Measurements from ENCODE around the gene KIAA0040. TPM values are rescaled to one million over a fixed set of nuclear protein-coding genes. Genes with fewer than 3 reads are reported as not detected.

KIAA0040 gene
- total RNA-seq, 5 donors from 2014 or later (not counting 1 experiment from before 2014, with no cell fraction given) = 33.0 to 60.0 (median 50.5) TPM

DNA sequence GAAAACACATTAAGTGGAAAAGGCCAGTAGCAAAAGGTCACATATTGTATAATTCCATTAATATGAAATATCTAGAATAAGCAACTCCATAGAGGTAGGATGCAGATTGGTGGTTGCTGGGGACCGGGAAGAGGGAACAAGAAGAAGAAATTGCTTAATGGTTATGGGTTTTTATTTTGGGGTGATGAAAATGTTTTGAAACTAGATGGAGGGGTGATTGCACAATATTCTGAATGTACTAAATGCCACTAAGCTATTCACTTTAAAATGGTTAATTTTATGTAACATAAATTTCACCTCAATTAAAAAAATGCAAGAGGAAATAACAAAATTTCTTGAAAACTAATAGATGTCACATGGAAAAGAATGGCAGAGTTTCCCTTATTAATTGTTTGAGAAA lies 6.7 kb downstream of the KIAA0040 start:
- peaks cover 55 to 76% of the 10 kb centered on the region in 2 experiments for H3K4me1 ChIP-seq (ENCODE audit: control insufficient read depth in 1 of 2, extremely low read depth in 1 of 2, insufficient read depth in 2 of 2, low read length in 2 of 2)
- Mint-ChIP-seq H3K27me3 (no peaks in the 10 kb centered on the region), H3K4me3 (peak overlapping the region in 2 of 3 donors; percentile 28 to 86), H3K27ac (peak overlapping the region in 1 of 2 donors; percentile 50), H3K9me3 (no peaks in the 10 kb centered on the region), H3K36me3 (peaks cover 73% of the 10 kb centered on the region), H3K4me1 (peaks cover 99% of the 10 kb centered on the region in 3 donors)
- WGBS (ENCODE audit: insufficient coverage) = no CpG with 5 or more reads among the region's 1 CpG
- ATAC-seq (replicated peaks in 1 of 4) (no peak), DNase-seq (no peak)
- no peak overlapping the region for H3K27ac ChIP-seq (ENCODE audit: low read length)
- H3K36me3 ChIP-seq (ENCODE audit: control insufficient read depth in 2 of 2, extremely low read depth in 1 of 2, insufficient read depth in 1 of 2, low read length in 1 of 2) = peaks cover 3 to 34% of the 10 kb centered on the region in 2 donors
- H3K27me3 ChIP-seq (replicated peaks in 1 of 2; ENCODE audit: control insufficient read depth in 2 of 2, extremely low read depth in 1 of 2, insufficient read depth in 2 of 2, low read length in 1 of 2) = no peaks in the 10 kb centered on the region
- H3K4me3 ChIP-seq (ENCODE audit: control insufficient read depth in 1 of 2, extremely low read depth in 1 of 2, low read length in 1 of 2) = no peak overlapping the region
- POLR2A ChIA-PET = no interaction called here
- H3K9me3 ChIP-seq = no peaks in the 10 kb centered on the region
- CTCF ChIA-PET = interaction anchor here (0.6 to 2.3 kb wide), 5 partner anchors 8 to 132 kb away, joined by 3 to 10 read pairs (median 3); no protein-coding TSS in a partner anchor

DNA sequence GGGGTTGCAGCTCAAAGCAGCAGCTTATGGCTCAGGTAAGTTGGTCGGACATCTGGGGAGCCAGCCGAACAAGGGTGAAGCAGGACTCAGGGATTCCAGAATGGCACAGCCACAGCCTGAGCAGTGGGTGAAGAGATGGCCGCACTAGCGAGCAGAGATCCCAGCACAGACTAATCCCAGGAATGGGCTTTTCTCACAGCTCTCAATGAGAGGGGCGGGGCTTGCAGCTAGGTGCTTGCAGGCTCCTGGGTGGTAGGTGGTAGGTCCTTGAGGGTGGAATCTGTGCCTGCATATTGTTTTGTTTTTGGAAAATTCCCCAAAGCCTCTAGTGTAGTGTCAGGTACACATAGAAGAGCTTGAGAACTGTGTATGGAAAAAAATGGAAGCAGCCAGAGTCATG lies 9.0 kb downstream of the KIAA0040 start:
- peaks cover 3 to 37% of the 10 kb centered on the region in 2 donors for H3K36me3 ChIP-seq (ENCODE audit: control insufficient read depth in 2 of 2, extremely low read depth in 1 of 2, insufficient read depth in 1 of 2, low read length in 1 of 2)
- ATAC-seq (replicated peaks in 1 of 4) (no peak), DNase-seq (no peak)
- H3K4me3 ChIP-seq (ENCODE audit: control insufficient read depth in 1 of 2, extremely low read depth in 1 of 2, low read length in 1 of 2) = no peak overlapping the region
- no peaks in the 10 kb centered on the region for H3K9me3 ChIP-seq
- no peak overlapping the region for H3K27ac ChIP-seq (ENCODE audit: low read length)
- Mint-ChIP-seq H3K27me3 (no peaks in the 10 kb centered on the region), H3K36me3 (peaks cover 73% of the 10 kb centered on the region), H3K4me1 (peaks cover 95 to 96% (median 96%) of the 10 kb centered on the region in 3 donors), H3K9me3 (no peaks in the 10 kb centered on the region), H3K4me3 (peak overlapping the region in 1 of 3 donors; percentile 15), H3K27ac (no peak overlapping the region)
- peaks cover 33 to 69% of the 10 kb centered on the region in 2 experiments for H3K4me1 ChIP-seq (ENCODE audit: control insufficient read depth in 1 of 2, extremely low read depth in 1 of 2, insufficient read depth in 2 of 2, low read length in 2 of 2)
- CTCF ChIA-PET = no interaction called here
- H3K27me3 ChIP-seq (replicated peaks in 1 of 2; ENCODE audit: control insufficient read depth in 2 of 2, extremely low read depth in 1 of 2, insufficient read depth in 2 of 2, low read length in 1 of 2) = no peaks in the 10 kb centered on the region
- 96% methylated on average over 5 of the region's 5 CpGs for WGBS (ENCODE audit: insufficient coverage)
- POLR2A ChIA-PET = interaction anchor here in 1 of 2 donors (1.0 to 1.1 kb wide), 2 partner anchors 10 to 132 kb away, joined by 3 to 4 read pairs; no protein-coding TSS in a partner anchor

GRCh38 chr1:175182201-175182746 lies 10.3 kb downstream of the KIAA0040 start:
- Mint-ChIP-seq H3K9me3 (no peaks in the 10 kb centered on the region), H3K27ac (peak overlapping the region in 1 of 2 donors; percentile 8), H3K4me3 (peak overlapping the region in 2 of 3 donors; percentile 13 to 15), H3K27me3 (no peaks in the 10 kb centered on the region), H3K36me3 (peaks cover 72% of the 10 kb centered on the region), H3K4me1 (peaks cover 89 to 95% (median 94%) of the 10 kb centered on the region in 3 donors)
- H3K9me3 ChIP-seq = no peaks in the 10 kb centered on the region
- no peak for DNase-seq
- ChIA-PET CTCF (no interaction called here), POLR2A (interaction anchor here in 1 of 2 donors (1.0 to 1.1 kb wide), 2 partner anchors 8 to 134 kb away, joined by 3 to 4 read pairs; no protein-coding TSS in a partner anchor)
- H3K27me3 ChIP-seq (replicated peaks in 1 of 2; ENCODE audit: control insufficient read depth in 2 of 2, extremely low read depth in 1 of 2, insufficient read depth in 2 of 2, low read length in 1 of 2) = no peaks in the 10 kb centered on the region
- WGBS (ENCODE audit: insufficient coverage) = 95% methylated on average over 2 of the region's 4 CpGs
- no peak overlapping the region for H3K27ac ChIP-seq (ENCODE audit: low read length)
- ATAC-seq (replicated peaks in 1 of 4) = no peak
- H3K36me3 ChIP-seq (ENCODE audit: control insufficient read depth in 2 of 2, extremely low read depth in 1 of 2, insufficient read depth in 1 of 2, low read length in 1 of 2) = peaks cover 3 to 34% of the 10 kb centered on the region in 2 donors
- H3K4me1 ChIP-seq (ENCODE audit: control insufficient read depth in 1 of 2, extremely low read depth in 1 of 2, insufficient read depth in 2 of 2, low read length in 2 of 2) = peaks cover 22 to 57% of the 10 kb centered on the region in 2 experiments
- no peak overlapping the region for H3K4me3 ChIP-seq (ENCODE audit: control insufficient read depth in 1 of 2, extremely low read depth in 1 of 2, low read length in 1 of 2)

DNA sequence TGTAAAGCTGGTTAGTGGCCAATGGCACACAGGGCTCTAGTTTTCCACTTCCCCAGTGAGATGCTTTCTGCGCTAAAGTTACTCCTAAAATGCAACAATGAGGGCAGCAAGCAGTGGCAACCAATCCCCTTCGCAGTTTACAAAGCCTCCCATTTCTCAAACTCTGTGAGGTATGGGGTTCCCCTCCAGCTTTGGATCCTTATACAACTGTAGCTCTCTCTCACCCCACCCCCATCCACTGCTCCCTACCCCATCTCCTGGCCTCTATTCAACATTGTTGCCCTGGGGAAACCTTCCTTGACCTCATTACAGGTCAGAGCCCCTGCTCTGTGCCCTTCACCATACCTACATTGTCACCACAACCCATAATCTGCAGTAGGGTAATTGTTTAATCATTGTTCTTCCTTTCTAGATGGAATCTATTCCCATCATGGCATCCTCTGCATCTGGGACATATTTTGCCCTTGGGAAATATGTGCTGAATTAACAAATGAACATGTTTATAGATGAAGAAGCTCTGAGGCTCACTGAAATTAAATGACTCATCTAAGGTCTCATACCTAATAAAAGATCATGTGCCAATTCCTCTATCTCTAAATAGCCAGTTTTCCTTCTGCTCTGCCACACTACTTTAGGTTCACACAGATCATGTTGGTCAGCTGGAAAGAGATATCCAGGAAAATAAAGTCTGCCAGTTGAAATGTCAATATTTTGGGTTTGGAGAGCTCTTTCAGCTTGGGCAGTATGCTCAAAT lies 12.6 kb downstream of the KIAA0040 start:
- peaks cover 8 to 40% of the 10 kb centered on the region in 2 donors for H3K36me3 ChIP-seq (ENCODE audit: control insufficient read depth in 2 of 2, extremely low read depth in 1 of 2, insufficient read depth in 1 of 2, low read length in 1 of 2)
- H3K4me3 ChIP-seq (ENCODE audit: control insufficient read depth in 1 of 2, extremely low read depth in 1 of 2, low read length in 1 of 2) = no peak overlapping the region
- POLR2A ChIA-PET = interaction anchor here in 1 of 2 donors (0.6 kb wide), 1 partner anchor 155 kb away, joined by 5 read pairs; no protein-coding TSS in a partner anchor
- DNase-seq (no peak), ATAC-seq (replicated peaks in 1 of 4) (no peak)
- H3K27ac ChIP-seq (ENCODE audit: low read length) = no peak overlapping the region
- H3K27ac Mint-ChIP-seq = no peak overlapping the region
- peaks cover 71% of the 10 kb centered on the region for H3K36me3 Mint-ChIP-seq
- CTCF ChIA-PET = interaction anchor here (0.6 to 0.8 kb wide), 2 partner anchors 23 to 45 kb away, joined by 4 read pairs; no protein-coding TSS in a partner anchor
- H3K4me1 ChIP-seq (ENCODE audit: control insufficient read depth in 1 of 2, extremely low read depth in 1 of 2, insufficient read depth in 2 of 2, low read length in 2 of 2) = peaks cover 10 to 47% of the 10 kb centered on the region in 2 experiments
- no peaks in the 10 kb centered on the region for H3K9me3 ChIP-seq
- WGBS (ENCODE audit: insufficient coverage) = no CpG with 5 or more reads among the region's 2 CpGs
- no peaks in the 10 kb centered on the region for H3K27me3 Mint-ChIP-seq
- H3K27me3 ChIP-seq (replicated peaks in 1 of 2; ENCODE audit: control insufficient read depth in 2 of 2, extremely low read depth in 1 of 2, insufficient read depth in 2 of 2, low read length in 1 of 2) = no peaks in the 10 kb centered on the region
- H3K4me1 Mint-ChIP-seq = peaks cover 66 to 86% (median 84%) of the 10 kb centered on the region in 3 donors
- H3K9me3 Mint-ChIP-seq = no peaks in the 10 kb centered on the region
- no peak overlapping the region for H3K4me3 Mint-ChIP-seq

DNA sequence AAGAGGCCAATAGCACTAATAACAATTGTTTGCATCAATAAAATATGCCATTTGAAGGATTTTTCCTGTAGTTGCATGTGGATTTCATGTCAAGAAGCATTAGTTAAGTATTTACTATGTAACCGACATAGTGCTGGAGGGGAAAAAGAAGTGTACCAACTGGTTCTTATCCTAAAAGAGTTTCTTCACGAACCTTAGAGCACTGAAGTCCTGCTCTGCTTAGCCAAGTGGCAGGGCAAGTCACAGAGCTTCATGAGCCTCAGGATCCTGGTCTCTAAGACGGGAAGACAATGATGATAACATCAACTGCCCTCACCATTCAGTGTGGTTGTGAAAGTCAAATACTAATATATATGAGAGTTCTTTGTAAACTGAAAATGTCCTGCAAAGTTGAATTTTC lies 14.1 kb downstream of the KIAA0040 start:
- ATAC-seq (replicated peaks in 1 of 4) (no peak), DNase-seq (no peak)
- peaks cover 62 to 85% (median 80%) of the 10 kb centered on the region in 3 donors for H3K4me1 Mint-ChIP-seq
- Histone ChIP-seq H3K27ac (ENCODE audit: low read length) (no peak overlapping the region), H3K4me3 (ENCODE audit: control insufficient read depth in 1 of 2, extremely low read depth in 1 of 2, low read length in 1 of 2) (no peak overlapping the region), H3K36me3 (ENCODE audit: control insufficient read depth in 2 of 2, extremely low read depth in 1 of 2, insufficient read depth in 1 of 2, low read length in 1 of 2) (peaks cover 7 to 45% of the 10 kb centered on the region in 2 donors), H3K4me1 (ENCODE audit: control insufficient read depth in 1 of 2, extremely low read depth in 1 of 2, insufficient read depth in 2 of 2, low read length in 2 of 2) (peaks cover 7 to 42% of the 10 kb centered on the region in 2 experiments), H3K27me3 (replicated peaks in 1 of 2; ENCODE audit: control insufficient read depth in 2 of 2, extremely low read depth in 1 of 2, insufficient read depth in 2 of 2, low read length in 1 of 2) (no peaks in the 10 kb centered on the region), H3K9me3 (no peaks in the 10 kb centered on the region)
- ChIA-PET POLR2A (no interaction called here), CTCF (interaction anchor here (0.6 to 1.4 kb wide), 2 partner anchors 9 to 32 kb away, joined by 3 to 4 read pairs; no protein-coding TSS in a partner anchor)
- H3K27ac Mint-ChIP-seq = no peak overlapping the region
- peaks cover 76% of the 10 kb centered on the region for H3K36me3 Mint-ChIP-seq
- H3K4me3 Mint-ChIP-seq = no peak overlapping the region
- no peaks in the 10 kb centered on the region for H3K9me3 Mint-ChIP-seq
- no peaks in the 10 kb centered on the region for H3K27me3 Mint-ChIP-seq
- 100% methylated on average over 1 of the region's 3 CpGs for WGBS (ENCODE audit: insufficient coverage)

DNA sequence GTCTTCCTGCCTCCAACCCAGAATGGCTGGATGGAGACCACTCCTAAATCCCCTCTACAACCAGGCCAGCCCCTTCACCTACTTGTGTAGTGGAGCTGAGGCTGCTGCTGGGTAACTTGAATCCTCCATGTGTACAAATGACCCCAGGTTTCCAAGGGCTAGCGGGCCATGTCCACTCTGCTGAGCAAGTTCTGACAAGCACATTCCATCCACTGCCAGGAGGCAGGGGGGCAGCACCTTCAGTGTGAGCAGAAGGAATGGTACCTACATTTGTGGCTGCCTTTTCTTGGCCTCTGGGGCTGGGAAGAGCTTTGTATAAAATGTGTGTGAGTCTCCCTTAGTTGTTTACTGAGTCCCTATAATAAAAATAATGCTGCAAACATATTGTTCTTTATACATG lies 14.5 kb downstream of the KIAA0040 start:
- CTCF ChIA-PET = interaction anchor here in 1 of 2 donors (1.0 to 1.4 kb wide), 2 partner anchors 8 to 9 kb away, joined by 3 to 4 read pairs; no protein-coding TSS in a partner anchor

More for the DNA sequence above, 14.5 kb downstream of the KIAA0040 start:
- H3K4me1 Mint-ChIP-seq = peaks cover 62 to 85% (median 80%) of the 10 kb centered on the region in 3 donors
- no peaks in the 10 kb centered on the region for H3K9me3 Mint-ChIP-seq
- WGBS (ENCODE audit: insufficient coverage) = 100% methylated on average over 1 of the region's 1 CpG
- no peak overlapping the region for H3K4me3 Mint-ChIP-seq
- no peak overlapping the region for H3K27ac Mint-ChIP-seq
- H3K4me3 ChIP-seq (ENCODE audit: control insufficient read depth in 1 of 2, extremely low read depth in 1 of 2, low read length in 1 of 2) = no peak overlapping the region
- DNase-seq = no peak
- no peak for ATAC-seq (replicated peaks in 1 of 4)
- POLR2A ChIA-PET = no interaction called here
- no peaks in the 10 kb centered on the region for H3K27me3 ChIP-seq (replicated peaks in 1 of 2; ENCODE audit: control insufficient read depth in 2 of 2, extremely low read depth in 1 of 2, insufficient read depth in 2 of 2, low read length in 1 of 2)
- H3K9me3 ChIP-seq = no peaks in the 10 kb centered on the region
- H3K27me3 Mint-ChIP-seq = no peaks in the 10 kb centered on the region
- no peak overlapping the region for H3K27ac ChIP-seq (ENCODE audit: low read length)
- H3K4me1 ChIP-seq (ENCODE audit: control insufficient read depth in 1 of 2, extremely low read depth in 1 of 2, insufficient read depth in 2 of 2, low read length in 2 of 2) = peaks cover 4 to 38% of the 10 kb centered on the region in 2 experiments
- peaks cover 5 to 45% of the 10 kb centered on the region in 2 donors for H3K36me3 ChIP-seq (ENCODE audit: control insufficient read depth in 2 of 2, extremely low read depth in 1 of 2, insufficient read depth in 1 of 2, low read length in 1 of 2)
- peaks cover 74% of the 10 kb centered on the region for H3K36me3 Mint-ChIP-seq
